ENCODE data around the gene PPFIBP1. TPM values are rescaled to one million over a fixed set of nuclear protein-coding genes. Genes with fewer than 3 reads are reported as not detected.

Gene PPFIBP1
- total RNA-seq, 1 experiment from 2014 or later: 88.6 TPM

- no TSS peak for BruUV-seq (replicated peaks)
- Histone ChIP-seq H3K4me3 (ENCODE audit: low read depth in 2 of 2, low read length in 2 of 2) (no peak overlapping the region), H3K4me1 (ENCODE audit: control insufficient read depth, insufficient read depth, low read length) (peaks cover 18% of the 10 kb centered on the region), H3K27me3 (ENCODE audit: control insufficient read depth, insufficient read depth, low read length) (no peaks in the 10 kb centered on the region), H3K9me3 (ENCODE audit: control insufficient read depth, insufficient read depth, low read depth, low read length) (no peaks in the 10 kb centered on the region), H3K36me3 (ENCODE audit: control insufficient read depth, insufficient read depth, low read length) (no peaks in the 10 kb centered on the region), H3K27ac (ENCODE audit: low read length) (peak overlapping the region; percentile 24; the same call in 1 of the 2 replicates)
- intact Hi-C loops (cut with micrococcal nuclease; ENCODE audit: unreplicated experiment) (no loop called here), in situ Hi-C loops (cut with HindIII; ENCODE audit: low pct_unique_long_range_greater_than_20kb, low sequenced_read_pairs) (no loop called here)
- no peak for ATAC-seq
- no peak for DNase-seq (ENCODE audit: low read depth, low spot score)
- ChIA-PET POLR2A (interaction anchor here (0.6 kb wide), 1 partner anchor 447 kb away, joined by 9 read pairs; no protein-coding TSS in a partner anchor), CTCF (interaction anchor here (0.6 to 0.8 kb wide), 2 partner anchors 9 to 249 kb away, joined by 3 read pairs; no protein-coding TSS in a partner anchor)
- no peak for TF ChIP-seq TCF7L2 (IDR thresholded peaks at IDR 0.05; ENCODE audit: low read depth, low read length)
Measured at GRCh38 chr12:27530157-27530922, 6.3 kb downstream of the PPFIBP1 start.

GRCh38 chr12:27531896-27532295 lies 7.9 kb downstream of the PPFIBP1 start:
- DNase-seq (ENCODE audit: low read depth, low spot score) (no peak), ATAC-seq (no peak)
- no peak overlapping the region for H3K27ac ChIP-seq (ENCODE audit: low read length)
- peaks cover 10% of the 10 kb centered on the region for H3K4me1 ChIP-seq (ENCODE audit: control insufficient read depth, insufficient read depth, low read length)
- BruUV-seq (replicated peaks): no TSS peak
- CTCF ChIA-PET: no interaction called here
- no peak for TF ChIP-seq POLR2AphosphoS5 (IDR thresholded peaks at IDR 0.05; ENCODE audit: low read depth, low read length)
- TF ChIP-seq SIN3A (IDR thresholded peaks at IDR 0.05; ENCODE audit: borderline replicate concordance, insufficient read depth, low read depth, low read length): no peak
- TF ChIP-seq CTCF (IDR thresholded peaks at IDR 0.05): no peak
- no peak for TF ChIP-seq TCF7L2 (IDR thresholded peaks at IDR 0.05; ENCODE audit: low read depth, low read length)
- TF ChIP-seq REST (IDR thresholded peaks at IDR 0.05; ENCODE audit: insufficient read depth in 1 of 2, low read depth in 2 of 2, low read length in 1 of 2): no peak
- no peaks in the 10 kb centered on the region for H3K9me3 ChIP-seq (ENCODE audit: control insufficient read depth, insufficient read depth, low read depth, low read length)
- no peaks in the 10 kb centered on the region for H3K36me3 ChIP-seq (ENCODE audit: control insufficient read depth, insufficient read depth, low read length)
- intact Hi-C loops (cut with micrococcal nuclease; ENCODE audit: unreplicated experiment): no loop called here
- H3K4me3 ChIP-seq (ENCODE audit: low read depth in 2 of 2, low read length in 2 of 2): no peak overlapping the region
- POLR2A ChIA-PET: interaction anchor here (0.5 kb wide), 1 partner anchor 51 kb away, joined by 3 read pairs; no protein-coding TSS in a partner anchor
- in situ Hi-C loops (cut with HindIII; ENCODE audit: low pct_unique_long_range_greater_than_20kb, low sequenced_read_pairs): no loop called here
- H3K27me3 ChIP-seq (ENCODE audit: control insufficient read depth, insufficient read depth, low read length): no peaks in the 10 kb centered on the region
